ENCODE data around the gene TEX2. TPM values are rescaled to one million over a fixed set of nuclear protein-coding genes. Genes with fewer than 3 reads are reported as not detected.

The TEX2 gene
- total RNA-seq, 1 donor from 2014 or later, result 41.3 TPM

DNA sequence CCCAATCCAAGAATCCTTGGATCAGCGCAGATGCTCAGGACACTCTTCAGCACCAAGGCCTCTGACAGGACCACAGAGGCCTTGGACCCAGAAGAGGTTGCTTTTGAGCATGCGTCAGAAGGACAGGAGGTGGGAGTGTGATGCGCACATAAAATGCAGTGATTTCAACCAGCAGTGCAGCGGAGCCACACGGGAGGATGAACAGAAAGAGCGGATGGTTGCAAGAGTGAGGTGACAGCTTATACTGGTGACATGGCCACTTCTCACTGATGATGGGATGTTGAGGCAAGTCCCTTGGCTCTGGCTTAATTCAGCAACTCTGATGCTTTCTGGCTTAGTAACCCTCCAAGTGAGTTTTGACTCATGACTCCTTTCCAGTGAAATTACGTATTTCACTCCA, 107.9 kb downstream of the TEX2 start:
- ATAC-seq (no peak), DNase-seq (no peak)
- TF ChIP-seq, protein P1, sequence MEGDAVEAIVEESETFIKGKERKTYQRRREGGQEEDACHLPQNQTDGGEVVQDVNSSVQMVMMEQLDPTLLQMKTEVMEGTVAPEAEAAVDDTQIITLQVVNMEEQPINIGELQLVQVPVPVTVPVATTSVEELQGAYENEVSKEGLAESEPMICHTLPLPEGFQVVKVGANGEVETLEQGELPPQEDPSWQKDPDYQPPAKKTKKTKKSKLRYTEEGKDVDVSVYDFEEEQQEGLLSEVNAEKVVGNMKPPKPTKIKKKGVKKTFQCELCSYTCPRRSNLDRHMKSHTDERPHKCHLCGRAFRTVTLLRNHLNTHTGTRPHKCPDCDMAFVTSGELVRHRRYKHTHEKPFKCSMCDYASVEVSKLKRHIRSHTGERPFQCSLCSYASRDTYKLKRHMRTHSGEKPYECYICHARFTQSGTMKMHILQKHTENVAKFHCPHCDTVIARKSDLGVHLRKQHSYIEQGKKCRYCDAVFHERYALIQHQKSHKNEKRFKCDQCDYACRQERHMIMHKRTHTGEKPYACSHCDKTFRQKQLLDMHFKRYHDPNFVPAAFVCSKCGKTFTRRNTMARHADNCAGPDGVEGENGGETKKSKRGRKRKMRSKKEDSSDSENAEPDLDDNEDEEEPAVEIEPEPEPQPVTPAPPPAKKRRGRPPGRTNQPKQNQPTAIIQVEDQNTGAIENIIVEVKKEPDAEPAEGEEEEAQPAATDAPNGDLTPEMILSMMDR (IDR thresholded peaks at IDR 0.05), result no peak
- H3K27me3 ChIP-seq (ENCODE audit: low read depth), result no peaks in the 10 kb centered on the region
- peaks cover 67% of the 10 kb centered on the region for H3K4me1 ChIP-seq
- H3K36me3 ChIP-seq, result peaks cover 34% of the 10 kb centered on the region
- peak overlapping the region; percentile 81 for H3K27ac ChIP-seq
- intact Hi-C loops (cut with DNase I), result no loop called here
- no peak overlapping the region for H3K4me3 ChIP-seq
- no peaks in the 10 kb centered on the region for H3K9me3 ChIP-seq

DNA sequence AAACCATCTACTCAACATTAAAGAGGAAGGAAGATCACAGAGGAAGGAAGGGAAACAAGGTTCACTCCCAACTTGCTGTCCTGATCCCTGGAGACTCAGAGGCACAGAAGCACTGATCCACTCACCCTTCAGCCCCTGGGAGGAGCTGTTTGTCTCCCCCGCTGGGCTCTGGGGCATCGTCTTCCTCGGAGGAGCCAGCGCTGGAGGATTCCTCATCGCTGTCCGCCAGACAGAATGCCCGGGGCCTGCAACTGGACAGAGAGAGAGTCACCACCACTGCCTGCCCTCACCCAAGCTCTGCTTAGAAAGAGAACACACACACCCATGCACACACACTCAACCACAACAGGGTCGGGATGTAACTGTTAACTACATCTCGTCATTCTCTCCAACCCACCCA, 108.3 kb downstream of the TEX2 start:
- intact Hi-C loops (cut with DNase I), result no loop called here
- Histone ChIP-seq H3K36me3 (peaks cover 34% of the 10 kb centered on the region), H3K4me3 (no peak overlapping the region), H3K27me3 (ENCODE audit: low read depth) (no peaks in the 10 kb centered on the region), H3K27ac (peak overlapping the region; percentile 81), H3K4me1 (peaks cover 72% of the 10 kb centered on the region), H3K9me3 (no peaks in the 10 kb centered on the region)
- TF ChIP-seq, protein P1 (IDR thresholded peaks at IDR 0.05), result no peak
- DNase-seq (no peak), ATAC-seq (no peak)

DNA sequence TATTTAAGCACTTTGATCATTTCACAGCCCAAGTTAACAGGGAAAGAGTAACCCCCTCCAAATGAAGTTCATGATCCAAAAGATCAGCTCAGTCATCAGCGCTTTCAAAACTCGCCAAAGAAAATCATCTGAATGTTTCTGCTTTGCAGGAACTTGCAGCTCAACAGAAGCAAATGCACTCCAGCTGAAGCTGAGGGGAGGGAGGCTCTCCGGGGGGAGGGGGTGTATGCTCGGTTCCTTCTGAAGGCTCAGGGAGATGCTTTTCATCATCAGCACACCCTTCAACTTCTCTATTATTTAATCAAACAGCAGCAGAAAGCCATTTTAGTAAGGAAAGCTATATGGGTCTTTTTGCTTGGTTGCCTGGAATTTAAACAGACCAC, 108.8 kb downstream of the TEX2 start:
- intact Hi-C loops (cut with DNase I), result no loop called here
- Histone ChIP-seq H3K9me3 (no peaks in the 10 kb centered on the region), H3K4me3 (no peak overlapping the region), H3K27ac (peak overlapping the region; percentile 81), H3K4me1 (peaks cover 73% of the 10 kb centered on the region), H3K27me3 (ENCODE audit: low read depth) (no peaks in the 10 kb centered on the region), H3K36me3 (peaks cover 34% of the 10 kb centered on the region)
- TF ChIP-seq, protein P1 (IDR thresholded peaks at IDR 0.05), result no peak
- DNase-seq (no peak), ATAC-seq (no peak)

DNA sequence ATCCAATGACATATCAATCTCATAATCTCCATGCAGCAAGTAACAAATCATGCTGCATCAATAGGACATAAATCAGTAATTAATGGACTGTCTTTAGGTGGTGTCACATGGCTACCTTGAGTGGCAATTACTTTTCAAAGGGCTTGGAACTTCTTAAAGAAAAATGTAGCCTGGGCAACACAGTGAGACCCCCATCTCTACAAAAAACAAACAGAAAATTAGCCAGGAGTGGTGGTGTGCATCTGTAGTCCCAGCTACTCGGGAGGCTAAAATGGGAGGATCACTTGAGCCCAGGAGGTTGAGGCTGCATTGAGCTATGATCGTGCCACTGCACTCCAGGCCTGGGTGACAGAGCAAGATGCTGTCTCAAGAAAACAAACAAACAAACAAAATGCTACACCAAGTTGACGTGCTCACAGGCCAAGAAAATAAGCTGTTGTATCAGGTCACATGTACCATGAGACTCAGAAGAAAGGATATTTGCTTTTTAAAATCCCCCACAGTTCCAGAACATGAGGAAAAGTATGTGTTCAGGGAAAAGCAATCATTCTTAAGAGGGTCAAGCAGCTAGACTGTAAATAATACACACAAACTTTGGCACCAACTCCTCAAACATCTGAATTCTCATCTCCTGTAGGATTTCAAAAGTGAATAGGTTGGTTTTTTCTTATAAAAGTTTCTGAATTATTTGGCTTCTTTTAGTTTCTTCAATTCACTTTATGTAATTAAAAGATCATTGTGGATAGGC, 109.3 kb downstream of the TEX2 start:
- peaks cover 34% of the 10 kb centered on the region for H3K36me3 ChIP-seq
- H3K4me1 ChIP-seq, result peaks cover 74% of the 10 kb centered on the region
- TF ChIP-seq, protein P1 (IDR thresholded peaks at IDR 0.05), result no peak
- no peak for DNase-seq
- peak in 1 of 2 donors; percentile 38 for ATAC-seq
- H3K27me3 ChIP-seq (ENCODE audit: low read depth), result no peaks in the 10 kb centered on the region
- no peaks in the 10 kb centered on the region for H3K9me3 ChIP-seq
- intact Hi-C loops (cut with DNase I), result no loop called here
- H3K27ac ChIP-seq, result no peak overlapping the region
- H3K4me3 ChIP-seq, result no peak overlapping the region

DNA sequence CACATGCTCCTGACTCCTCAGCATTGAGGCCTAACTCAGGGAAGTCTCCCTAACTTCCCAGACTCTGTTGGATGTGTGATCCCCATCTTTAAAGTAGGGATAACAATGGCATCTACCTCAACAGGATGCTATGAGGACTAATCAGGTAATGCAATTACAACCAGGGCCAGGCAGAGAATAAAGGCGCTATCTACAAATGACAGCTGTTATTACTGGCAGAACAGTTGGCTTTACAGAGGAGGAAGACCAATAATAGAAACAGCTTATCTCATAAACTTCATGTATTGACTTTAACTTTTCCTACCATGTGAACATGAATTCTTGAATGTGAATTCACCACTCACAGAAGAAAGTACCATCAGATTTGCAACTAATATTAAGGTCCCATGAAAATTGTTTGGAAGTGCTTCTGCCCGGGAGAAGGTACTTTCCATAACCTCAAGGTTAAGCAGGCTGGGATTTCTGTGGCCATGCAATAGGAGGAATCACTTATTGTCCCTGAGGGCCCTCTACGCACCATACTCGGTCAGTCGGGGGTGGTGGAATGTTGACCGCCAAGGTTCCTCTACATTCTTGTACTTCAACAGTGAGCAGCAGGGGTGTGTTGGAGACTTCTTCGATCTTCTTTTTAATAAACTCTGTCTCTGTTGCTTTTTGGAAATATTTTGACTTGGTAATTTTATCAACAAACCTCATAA, 110.5 kb downstream of the TEX2 start:
- ATAC-seq, result peak in 1 of 2 donors; percentile 27
- Histone ChIP-seq H3K27ac (peak overlapping the region; percentile 37), H3K36me3 (peaks cover 34% of the 10 kb centered on the region), H3K27me3 (ENCODE audit: low read depth) (no peaks in the 10 kb centered on the region), H3K4me3 (no peak overlapping the region), H3K4me1 (peaks cover 86% of the 10 kb centered on the region), H3K9me3 (no peaks in the 10 kb centered on the region)
- DNase-seq, result no peak
- intact Hi-C loops (cut with DNase I), result no loop called here
- TF ChIP-seq, protein P1 (IDR thresholded peaks at IDR 0.05), result no peak

All from lower lobe of right lung (tissue), 2 donors.